Stimulated activated CD8-positive, alpha-beta memory T cell treated with anti-CD3 and anti-CD28 coated beads, Interleukin-15, amount 100 ng/mL, for 1 hour (primary cell): ENCODE results near the gene ADSS1.

Experiments
- DNase-seq: peaks from one replicate; pipeline ENCODE4 v3.0.0-alpha.2; 2020; ENCODE audit warnings: low read depth

ADSS1 gene

DNA sequence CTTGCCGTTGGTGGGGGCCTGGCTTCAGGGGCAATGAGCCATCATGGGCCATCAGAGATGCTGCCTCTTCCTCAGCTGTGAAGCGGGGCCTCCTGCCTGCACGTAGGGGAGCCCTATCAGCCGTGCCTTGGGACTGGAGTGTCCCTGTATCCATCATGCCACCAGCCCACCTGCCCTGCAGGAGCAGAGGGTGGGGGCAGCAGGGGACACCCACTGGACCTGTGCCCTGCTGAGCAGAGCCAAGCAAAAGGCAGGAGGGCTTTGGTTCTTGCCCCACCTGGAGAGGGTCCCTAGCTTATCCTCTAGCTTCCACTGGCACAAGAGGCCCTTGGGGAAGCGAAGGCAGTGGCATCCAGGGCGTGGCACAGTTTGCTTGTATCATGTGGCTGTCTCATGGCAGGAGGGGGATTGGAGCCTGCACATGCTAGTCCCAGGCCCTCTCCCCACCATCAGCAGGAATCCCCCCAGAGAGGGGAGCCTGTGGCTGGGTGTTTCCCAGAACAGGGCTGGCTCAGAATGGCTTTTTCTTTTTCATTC, 10.1 kb downstream of the ADSS1 start:
- DNase-seq: no peak

GRCh38 chr14:104734601-104734990, 10.6 kb downstream of the ADSS1 start:
- DNase-seq: no peak

DNA sequence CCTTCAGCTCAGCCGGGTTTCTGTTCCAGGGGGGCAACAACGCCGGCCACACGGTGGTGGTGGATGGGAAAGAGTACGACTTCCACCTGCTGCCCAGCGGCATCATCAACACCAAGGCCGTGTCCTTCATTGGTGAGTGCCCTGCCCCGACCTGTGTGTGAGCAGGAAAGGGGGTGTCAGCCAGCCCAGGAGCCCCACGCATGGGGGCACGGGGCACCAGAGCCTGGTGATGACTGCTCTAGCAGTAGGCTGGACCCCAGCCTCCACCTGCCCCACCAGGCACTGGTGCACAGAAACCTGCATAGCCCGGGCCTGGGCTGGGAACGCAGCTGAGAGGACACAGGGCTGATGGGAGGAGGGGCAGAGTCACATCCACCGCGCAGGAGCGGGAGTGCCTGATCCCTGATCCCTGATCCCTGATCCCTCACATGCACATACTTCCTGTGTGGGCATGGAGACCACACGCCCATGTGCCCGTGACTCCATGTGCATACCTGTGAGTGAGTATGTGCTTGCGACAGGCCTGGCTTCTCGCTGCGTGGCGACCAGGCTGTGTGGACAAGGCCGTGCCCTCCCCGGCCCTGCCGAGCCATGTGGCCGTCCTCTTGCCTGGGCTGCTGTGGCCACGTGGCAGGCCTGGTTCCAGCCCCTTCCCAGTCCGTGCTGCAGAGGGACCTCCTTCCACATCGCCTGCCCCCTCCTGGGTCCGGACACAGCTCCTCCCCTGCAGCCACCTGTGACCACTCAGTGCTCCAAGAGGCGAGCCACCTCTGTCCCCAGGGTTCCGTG, 11.2 kb downstream of the ADSS1 start:
- DNase-seq: no peak

- DNase-seq: no peak
Observed at GRCh38 chr14:104735830-104736642, 12.0 kb downstream of the ADSS1 start.

DNA sequence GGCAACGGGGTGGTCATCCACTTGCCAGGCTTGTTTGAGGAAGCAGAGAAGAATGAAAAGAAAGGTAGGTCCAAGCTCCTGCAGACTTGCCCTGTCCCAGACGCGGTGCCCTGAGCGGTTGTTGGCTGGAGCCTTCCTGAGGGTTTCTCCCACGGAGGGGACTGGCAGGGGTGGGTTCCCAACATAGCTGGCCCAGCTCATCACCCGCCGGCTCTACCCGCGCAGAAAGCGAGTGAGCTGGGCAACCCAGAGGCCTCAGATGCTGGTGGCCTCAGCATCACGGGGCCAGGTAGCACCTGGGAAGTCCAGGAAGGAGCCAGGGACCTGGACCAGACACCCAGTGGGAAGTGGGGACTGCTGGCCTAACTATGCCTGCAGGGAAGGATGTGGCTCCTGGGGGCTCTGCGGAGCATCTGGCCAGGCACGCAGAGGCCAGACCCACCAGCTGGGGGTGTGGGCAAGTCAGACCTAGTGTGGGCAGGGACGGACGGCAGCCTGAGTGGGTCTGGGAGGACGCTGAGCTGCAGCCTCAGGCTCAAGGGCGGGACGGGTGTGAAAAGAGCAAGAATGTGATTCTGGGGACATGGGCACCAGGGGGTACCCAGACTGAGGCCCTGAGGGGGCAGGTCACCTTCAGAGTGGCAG, 14.5 kb downstream of the ADSS1 start:
- DNase-seq: no peak

GRCh38 chr14:104739026-104739425, 15.0 kb downstream of the ADSS1 start:
- no peak for DNase-seq

DNA sequence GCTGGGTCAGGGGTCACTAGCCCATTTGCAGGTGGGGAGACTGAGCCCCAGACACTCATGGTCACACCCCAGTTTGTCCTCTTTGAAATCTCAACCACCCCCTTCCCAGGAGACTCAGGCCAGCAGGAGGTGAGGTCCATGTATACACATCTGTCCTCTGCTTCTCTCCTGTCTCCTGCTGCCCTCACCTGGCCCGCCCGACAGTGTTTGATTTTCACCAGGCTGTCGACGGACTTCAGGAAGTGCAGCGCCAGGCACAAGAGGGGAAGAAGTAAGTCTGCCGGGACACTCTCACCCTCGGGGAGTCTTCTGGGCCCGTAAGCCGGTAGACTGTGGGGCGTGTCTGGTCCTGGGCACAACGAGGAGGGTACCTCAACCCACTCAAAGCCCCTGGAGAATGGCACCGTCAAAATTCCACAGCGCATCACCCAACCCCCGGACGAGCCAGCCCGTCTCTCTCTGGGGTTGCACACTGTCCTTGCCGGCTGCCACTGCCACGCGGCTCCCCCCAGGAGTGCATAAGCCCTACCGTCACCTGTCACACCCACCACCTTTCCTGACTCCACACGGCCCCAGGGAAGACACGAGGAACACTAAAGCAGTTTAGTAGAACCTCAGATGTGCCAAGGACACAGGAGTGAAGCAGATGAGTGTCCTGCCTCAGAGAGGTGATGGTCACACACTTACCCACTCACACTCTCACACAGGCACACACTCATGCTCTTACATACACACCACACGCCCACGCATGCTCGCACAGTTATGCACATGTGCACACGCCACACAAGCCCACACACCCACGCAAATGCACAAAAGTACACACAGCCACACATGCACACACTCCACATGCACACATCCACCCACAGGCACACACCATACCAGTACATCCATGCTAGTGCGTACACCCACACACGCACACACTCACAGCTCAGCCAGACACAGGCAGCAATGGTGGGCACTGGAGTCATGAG, 15.8 kb downstream of the ADSS1 start:
- no peak for DNase-seq

GRCh38 chr14:104741108-104741802, 17.2 kb downstream of the ADSS1 start:
- DNase-seq: no peak

DNA sequence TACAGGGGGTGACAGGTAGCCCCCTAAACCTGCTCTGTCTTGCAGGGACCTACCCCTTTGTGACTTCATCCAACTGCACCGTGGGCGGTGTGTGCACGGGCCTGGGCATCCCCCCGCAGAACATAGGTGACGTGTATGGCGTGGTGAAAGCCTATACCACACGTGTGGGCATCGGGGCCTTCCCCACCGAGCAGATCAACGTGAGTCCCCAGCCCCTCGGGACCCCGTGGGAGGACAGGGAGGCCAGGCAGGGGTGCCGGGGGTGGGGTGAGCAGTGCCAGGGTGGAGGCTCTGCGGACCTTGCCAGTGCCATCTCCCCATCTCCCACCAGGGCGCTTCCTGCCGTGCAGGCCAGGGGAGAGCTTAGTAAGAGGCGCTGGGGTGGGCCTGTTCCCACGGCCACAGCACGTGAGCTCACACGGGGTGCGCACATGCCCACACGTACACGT, 17.8 kb downstream of the ADSS1 start:
- no peak for DNase-seq

DNA sequence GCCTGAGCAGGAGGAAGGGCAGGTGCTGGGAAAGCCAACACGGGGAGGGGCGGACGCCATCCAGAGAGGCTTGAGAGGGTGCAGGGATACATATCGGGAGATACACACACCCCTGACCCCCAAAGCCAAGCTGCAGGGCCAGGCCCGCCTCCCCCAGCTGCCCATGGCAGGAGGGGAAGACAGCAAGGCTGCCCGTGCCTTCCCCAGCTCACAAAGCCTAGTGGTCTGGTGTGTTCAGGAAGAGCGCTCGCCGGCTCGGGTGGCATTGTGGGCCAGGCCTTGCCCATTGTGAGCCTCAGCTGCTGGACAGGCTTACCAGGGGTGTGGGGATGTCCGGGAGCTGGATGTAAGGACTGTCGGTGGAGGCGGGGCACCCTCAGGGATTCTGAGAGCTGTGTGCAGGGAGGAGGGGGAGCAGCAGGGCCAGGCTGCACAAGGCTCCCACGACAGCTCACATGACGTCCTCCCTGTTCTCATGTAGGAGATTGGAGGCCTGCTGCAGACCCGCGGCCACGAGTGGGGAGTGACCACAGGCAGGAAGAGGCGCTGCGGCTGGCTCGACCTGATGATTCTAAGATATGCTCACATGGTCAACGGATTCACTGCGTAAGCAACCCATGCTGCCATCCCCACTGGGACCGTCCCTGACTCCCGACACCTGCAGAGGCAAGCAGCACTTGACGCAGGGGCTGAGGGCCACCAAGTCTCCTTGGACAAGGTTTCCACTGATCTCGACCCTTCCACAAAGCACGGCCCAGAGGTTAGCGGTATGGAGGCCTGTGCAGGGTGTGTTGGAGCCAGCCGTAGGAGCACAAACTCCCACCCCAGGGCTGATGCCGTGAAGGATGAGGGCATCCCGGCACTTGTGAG, 18.8 kb downstream of the ADSS1 start:
- DNase-seq: no peak

DNA sequence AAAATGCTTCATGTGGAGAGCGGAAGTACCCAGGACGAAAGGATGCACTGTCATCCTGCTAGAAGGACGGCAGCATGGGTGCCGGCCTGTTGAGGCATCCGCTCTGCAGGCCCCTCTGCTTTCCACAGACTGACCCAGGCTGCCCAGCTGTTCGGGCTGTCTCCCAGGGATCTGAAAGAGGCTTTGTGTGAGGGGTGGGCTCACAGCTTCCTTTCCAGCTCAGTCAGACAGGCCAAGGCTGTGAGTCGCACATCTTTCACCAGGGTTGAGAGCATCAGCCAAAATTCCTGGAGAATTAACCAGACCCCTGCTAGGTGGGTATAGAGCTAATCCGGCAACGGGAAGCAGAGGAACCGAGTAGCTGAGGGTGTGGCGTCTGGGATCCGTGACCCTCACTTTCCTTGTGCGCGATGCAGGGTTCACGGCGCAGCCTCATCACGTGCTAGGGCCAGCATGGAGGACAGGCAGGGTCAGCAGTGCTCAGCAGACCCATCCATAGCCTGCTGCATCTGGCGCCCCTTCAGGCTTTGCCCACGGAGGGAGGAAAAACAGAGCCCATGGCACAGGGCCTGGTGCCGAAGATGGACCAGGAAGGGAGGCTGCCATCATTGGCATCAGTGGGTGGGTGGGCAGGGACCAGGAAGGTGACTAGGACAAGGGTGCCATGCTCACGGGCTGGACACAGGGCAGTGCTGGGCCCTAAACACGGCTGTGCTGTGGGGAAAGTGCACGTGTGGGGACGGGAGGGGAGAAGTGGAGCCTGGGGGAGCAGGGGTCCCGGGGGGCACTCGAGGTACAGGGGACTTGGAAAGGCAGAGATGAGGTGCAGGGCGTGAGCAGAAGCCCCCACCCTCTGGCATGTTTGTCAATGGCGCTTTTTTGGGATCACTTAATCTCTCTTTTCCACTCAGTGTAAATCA, 19.7 kb downstream of the ADSS1 start:
- no peak for DNase-seq

DNA sequence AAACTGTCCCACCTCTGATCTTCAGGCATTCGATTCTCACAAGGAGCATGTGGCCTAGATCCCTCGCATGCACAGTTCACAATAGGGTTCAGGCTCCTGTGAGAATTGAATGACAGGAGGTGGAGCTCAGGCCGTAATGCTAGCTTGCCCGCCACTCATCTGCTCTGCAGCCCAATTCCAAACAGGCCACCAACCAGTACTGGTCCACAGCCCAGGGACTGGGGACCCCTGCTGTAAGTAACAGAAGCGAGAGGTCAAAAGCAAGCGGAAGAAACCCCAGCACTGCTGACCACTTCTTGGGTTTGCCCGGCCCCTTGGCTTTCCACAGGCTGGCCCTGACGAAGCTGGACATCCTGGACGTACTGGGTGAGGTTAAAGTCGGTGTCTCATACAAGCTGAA, 20.5 kb downstream of the ADSS1 start:
- DNase-seq: no peak

GRCh38 chr14:104745431-104745830, 21.4 kb downstream of the ADSS1 start:
- DNase-seq: no peak

DNA sequence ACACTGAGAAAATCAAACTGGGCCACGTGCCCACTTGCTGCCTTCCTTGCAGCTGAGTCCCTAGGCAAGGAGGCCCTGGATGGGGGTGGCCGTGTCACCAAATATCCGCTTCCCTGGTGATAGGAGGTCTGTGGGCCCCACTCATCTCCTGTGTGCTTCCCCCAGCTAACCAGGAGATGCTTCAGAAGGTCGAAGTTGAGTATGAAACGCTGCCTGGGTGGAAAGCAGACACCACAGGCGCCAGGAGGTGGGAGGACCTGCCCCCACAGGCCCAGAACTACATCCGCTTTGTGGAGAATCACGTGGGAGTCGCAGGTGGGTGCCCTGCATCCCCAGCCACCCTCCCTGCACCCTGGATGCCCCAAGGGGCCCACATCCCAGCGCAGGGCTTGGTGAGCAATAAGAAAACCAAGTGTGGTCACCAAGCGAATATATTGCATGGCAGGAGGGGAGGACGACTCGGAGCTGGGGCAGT, 22.1 kb downstream of the ADSS1 start:
- DNase-seq: no peak

DNA sequence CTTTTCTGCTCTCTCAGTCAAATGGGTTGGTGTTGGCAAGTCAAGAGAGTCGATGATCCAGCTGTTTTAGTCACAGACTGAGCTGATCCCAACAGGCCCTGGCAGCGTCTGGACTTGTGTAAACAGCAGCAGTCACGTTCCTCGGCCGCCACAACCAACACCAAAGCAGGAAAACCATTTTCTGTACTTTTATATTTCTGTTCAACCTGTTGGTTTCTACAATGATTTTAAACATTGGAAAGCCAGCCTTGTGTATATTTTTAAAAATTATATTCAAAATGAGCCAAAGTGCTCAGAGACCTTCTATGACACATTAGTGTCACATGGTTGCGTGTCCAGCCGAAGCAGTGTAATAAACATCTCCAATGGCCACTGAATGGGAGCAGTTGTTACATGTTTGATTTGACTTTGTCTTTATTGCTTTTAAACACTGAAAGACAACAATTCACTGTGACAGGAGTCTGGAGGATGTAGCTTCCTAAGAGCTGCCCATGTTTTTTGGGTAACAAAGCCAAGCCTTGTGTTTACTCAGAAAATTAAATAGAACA, 23.0 kb downstream of the ADSS1 start:
- no peak for DNase-seq

DNA sequence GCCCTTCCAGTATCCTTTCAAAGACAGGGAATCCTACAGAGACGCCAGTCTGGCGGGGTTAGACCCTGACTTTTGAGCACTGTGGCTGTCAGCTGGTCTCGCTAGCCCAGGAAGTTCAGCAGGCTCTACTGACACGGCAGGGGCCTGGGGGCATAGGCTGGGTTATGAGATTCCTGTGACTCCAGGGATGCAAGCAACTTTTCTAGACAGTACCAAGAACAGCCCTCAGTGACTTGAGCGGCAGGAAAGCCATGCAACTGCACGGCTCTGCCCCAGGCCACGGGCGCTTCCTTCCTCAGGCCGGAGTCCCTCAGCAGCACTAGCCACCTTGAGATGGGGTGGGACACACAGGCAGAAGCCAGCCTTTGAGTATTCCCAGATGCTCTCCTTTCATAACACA, 23.8 kb downstream of the ADSS1 start:
- DNase-seq: no peak

DNA sequence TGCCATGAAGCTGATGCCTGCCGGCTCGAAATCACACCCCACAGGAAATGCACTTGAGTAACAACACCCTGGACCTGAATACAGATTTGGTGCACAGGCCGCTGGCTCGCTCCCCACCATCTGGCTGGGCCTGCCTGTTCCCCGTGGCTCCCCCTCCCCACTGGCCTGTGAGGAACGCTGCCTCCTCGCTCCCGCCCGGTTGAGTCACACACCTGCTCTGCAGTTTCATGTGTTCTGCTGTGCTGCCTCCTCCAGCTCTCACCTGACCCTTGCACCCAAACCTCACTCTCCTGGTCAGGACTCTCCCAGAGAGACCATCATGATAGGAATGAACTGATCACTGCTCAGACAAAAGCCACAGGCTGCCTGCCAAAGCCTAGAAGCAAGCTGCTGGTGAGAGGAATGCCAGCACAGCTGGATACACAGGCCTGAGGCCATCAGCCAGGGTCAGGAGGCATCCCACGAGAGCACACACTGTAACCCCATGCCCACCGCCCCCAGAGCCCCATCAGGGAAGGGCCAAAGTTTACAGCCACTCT, 25.2 kb downstream of the ADSS1 start:
- DNase-seq: no peak
